ENCODE data around the gene PROP1.
A peak's percentile ranks its signal among the peaks of the same experiment; 100 is the strongest.
"Not testable (repeated sequence)": the region's sequence is repeated elsewhere in the genome, so short reads cannot be mapped to it uniquely, and the experiment has no call there.

Gene PROP1

DNA sequence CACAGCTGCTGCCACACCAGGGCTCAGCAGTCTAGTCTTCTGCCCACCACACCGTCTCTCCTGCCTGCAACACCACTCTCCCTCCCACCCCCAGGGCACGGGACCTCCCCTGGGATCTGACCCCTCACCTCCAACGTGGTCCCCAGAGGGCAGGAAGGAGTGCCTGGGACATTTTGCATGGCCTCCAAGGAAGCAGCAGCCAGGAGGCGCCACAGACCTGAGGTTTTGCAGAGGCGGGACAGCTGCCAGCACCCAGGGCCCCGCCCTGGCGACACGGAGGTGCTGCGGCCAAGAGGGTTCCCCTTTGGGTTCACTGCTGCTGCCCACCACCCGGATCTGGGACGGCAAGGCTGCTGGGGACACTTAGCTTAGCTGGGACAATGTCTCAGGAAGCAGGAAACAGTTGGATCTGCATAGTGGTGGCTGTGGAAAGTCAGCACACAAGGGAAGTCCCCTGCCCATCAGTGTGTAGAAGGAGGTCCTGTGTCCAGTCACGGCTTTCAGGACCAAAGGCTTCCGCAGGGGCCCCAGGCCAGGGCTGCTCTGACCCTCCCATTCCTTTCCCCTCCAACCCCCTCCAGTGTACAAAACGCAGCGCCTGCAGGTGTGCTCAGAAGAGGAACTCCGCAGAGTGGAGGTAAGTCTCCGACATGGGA lies 13.8 kb downstream of the PROP1 start:
- DNase-seq: no peak

DNA sequence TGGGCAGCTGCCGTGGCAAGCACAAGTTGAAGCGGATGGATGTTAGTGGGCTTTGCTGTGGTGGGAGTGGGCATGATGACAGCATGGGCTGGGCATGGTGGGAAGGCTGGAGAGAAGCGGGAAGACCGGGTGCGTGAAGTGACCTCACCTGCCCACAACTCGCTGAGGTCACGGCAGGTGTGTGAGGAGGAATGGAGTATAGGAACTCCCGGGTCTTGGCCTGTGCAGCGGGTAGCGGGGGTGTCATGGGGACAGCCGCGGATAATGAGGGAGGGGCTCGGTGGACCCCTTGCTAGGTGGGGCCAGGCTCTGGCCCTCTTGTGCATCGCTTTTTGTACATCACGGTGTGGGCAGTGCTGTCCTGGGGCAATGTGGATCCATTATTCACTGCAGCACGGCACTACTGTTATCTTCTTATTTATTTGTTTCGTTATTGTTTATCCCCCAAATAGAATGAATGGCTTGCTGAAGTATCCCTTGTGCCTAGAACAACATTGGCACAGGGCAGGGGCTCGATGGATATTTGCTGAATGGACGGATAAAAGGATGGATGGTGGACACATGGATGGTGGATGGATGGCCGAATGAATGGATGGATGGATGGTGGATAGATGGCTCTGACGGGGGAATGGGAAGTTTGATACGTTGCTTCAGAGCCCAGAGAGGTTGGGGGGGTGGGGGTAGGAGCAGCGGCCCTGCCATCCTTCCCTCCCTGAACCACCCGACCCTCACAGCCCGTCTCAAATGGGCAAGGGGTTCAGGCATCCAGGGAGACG lies 14.6 kb downstream of the PROP1 start:
- no peak for DNase-seq

DNA sequence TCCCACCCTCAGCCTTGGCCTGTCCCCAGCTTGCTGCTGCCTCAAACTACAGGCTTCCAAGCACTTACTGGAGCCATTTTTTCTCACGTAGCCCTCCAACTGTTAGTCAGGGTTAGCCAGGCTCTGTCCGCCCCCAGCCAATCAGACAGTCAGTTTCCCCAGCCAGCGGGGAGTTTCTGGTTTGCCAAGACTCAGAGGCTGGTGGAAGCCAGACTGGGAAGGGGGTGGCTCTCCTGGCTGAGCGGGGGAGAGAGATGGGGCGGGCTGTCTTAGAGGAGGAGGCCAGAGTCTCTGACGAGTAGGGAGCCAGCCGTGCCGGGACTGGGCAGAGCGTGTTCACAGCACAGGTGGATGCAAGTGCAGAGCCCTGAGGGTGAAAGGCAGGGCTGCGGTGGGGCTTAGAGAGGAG lies 15.3 kb downstream of the PROP1 start:
- DNase-seq: peak; percentile 52

DNA sequence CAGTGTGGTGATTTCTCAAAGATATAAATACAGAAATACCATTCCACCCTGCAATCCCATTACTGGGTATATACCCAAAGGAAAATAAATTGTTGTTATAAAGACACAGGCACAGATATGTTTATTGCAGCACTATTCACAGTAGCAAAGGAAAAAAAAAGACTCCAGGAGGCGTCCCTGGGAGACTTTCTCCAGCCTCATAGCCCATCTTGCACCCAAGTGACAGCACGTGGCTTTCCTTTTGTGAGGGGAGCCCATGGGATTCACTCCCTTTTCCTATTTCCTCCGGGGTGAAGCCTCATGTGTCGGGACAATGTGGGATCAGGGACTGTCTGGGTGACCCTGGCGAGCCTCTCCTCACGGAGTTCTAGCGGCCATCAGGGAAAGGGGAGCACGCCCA lies 18.4 kb downstream of the PROP1 start:
- DNase-seq: not testable (repeated sequence)

DNA sequence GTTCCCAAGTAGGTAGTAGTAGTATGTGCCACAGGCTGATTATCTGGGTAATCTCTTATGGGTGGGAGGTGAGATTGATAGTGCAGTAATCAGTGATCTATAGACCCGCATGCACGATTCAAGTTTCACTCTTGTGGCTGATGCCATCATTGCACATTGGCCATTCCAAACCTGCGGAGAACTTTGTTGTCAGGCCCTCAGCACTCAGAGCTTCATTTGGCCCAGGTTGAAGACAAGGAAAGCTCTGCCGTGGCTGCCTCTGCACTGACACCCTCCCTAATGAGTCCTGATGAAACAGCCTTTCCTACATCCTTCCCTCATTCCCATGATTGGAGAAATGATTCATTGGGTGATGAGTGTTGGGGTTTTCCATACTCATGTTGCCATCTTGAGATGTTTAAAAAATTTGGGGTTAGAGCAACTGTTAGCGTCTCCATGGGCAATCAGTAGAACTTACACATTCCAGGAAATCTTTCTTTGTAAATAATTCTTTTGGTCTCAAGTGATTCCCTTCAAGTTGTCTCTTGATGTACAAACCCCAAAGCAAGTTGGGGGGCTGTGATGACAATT lies 22.9 kb downstream of the PROP1 start:
- DNase-seq: no peak

DNA sequence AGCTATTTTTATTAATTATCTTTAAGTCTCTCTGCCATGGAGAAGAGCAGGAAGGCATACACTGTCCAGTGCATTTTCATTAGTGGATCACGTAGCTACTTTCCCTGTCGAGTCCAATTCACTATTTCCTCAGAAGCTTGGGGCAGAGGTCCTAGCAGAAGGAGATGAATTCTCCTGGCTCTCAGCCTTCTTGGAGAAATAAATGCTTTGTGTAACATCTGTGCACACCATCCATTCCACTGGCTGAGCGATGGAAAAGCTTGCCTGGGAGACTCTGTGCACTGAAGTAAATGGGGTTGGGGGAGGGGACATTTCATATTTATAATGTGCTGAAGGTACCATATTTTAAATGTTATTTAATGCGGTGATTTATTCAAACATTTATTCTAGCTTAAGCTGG lies 23.4 kb downstream of the PROP1 start:
- DNase-seq: no peak

DNA sequence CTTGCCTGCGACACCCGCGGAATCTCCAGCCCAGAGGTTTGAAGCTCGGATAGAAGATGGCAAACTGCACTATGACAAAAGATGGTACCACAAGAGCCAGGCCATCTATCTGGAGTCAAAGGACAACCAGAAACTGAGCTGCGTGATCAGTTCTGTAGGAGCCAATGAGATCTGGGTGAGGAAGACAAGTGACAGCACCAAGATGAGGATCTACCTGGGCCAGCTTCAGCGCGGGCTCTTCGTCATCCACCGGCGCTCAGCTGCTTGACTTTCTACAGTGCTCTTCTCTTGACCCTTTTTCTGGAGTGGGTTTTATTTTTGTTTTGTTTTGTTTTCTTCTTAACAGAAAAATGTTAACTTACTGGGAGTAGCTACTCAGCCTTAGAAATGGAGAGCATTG lies 24.0 kb downstream of the PROP1 start:
- DNase-seq: not testable (repeated sequence)

DNA sequence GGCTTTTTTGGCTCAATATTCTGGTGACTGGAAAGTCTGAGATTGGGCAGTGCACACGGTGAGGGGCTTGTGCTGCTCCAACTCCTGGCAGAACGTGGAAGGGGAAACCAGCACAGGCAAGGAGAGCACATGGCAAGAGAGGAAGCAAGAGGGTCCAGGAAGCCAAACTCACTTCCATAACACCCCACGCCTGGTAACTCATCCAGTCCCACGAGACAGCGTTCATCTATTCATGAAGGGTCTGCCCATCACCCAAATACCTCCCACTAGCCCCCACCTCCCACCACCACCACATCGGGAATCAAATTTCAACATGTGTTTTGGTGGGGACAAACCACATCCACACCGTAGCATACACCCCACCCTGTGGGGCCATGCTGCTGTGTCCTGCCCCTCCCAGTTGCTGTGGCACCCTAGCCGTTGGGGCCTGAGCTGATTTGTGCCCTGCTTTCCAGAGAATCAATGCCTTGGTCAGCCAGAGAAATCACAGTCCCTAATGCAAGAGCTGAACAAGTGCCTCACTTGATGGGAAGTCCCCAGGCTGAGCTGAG lies 27.3 kb downstream of the PROP1 start:
- DNase-seq: no peak

DNA sequence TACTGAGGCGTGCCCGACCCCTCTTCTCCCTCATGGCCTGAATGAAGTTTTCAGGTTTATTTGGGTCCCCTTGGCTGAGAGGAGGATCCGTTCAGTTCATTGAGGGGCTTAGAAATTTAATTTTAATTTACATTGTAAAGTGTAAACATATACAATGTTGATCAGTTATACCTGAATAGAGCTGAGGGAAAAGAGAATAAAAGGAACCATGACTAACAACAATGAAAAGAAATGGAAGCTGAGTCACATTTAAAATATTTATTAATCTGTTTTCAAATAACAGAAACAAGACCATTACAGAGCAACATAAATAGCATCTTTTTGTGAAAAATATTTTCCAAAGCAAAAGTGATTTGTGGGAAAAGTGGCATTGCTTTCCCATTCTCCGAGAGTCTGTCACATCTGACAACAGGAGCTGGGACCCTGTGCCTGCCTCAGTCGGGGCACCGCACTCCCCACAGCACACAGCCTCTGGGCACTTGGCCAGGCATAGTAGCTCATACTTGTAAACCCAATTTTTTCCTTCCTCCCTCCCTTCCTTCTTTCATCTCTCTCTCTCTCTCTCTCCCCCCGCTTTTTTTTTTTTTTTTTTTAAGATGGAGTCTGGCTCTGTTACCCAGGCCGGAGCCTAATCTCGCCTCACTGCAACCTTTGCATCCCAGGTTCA lies 28.7 kb downstream of the PROP1 start:
- DNase-seq: no peak

DNA sequence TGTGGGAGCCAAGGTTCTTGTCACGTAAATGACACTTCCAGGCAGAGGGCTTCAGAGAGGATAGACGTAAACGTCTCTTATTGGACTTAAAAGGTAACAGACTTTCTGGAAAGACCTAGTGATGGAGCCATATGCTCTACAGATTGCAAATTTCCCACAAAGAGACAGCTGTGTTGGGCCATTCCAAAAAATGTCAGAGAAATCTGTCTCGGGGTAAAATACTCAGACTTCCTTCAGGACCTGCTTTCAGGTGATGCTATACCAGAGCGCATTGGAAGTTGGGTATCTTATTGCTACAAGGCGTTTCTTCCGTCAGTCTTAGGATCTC lies 29.2 kb downstream of the PROP1 start:
- DNase-seq: no peak

DNA sequence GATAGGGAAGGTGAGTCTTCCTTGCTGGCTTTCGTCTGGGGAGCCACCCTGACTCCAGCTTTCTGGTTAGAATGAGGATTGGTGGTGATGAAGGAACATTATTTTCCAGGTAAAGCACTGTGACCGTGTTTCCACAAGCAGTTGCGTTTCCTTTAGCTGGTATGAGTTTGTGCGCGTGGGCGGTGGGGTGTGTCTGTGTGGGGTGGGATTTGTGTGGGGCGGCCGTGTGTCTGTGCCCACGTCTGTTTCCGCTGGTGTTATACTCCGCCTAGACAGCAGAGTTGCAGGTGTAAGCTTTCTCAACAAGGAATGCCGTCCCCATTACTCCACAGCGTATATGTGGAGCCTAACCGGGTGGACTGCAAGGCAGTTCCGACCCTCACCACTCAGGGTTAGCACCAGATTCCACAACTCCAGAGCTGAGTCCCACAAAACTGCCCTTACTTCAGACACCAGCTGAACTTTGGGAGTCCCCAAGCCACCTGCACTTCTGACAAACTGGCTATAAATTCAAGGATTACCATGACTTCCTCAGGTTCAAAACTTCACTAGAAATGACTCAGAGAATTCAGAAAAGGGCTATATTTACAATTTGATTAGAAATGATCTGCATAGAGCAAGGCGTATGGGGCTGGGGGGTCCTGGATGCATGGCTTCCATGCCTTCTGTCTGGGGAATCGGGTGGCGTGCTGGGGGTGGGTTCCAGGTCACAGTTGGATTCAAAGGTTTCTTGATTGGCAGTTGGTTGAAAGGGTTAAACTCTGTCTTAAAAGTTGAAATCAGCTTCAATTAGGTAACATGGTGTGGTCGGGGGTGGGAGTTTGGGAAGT lies 29.8 kb downstream of the PROP1 start:
- DNase-seq: no peak

DNA sequence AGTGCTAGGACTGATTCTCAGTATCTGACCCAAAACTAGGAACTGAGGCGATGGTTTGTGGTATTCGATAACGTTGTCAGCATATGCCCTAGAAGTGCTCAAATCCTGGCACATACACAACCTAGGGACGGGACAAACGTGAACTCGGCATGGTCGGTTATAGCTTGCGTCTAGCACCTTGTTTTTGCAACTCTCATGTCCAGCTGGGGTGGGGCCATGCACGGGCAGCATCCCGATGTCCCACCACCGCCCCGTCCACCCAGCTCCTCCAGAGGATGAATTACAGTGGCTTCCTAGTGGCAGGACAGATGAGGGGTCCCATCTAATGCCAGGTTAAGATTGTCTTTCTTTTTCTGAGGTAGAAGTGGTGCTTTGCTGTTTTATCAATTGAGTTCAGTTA lies 31.6 kb downstream of the PROP1 start:
- no peak for DNase-seq

DNA sequence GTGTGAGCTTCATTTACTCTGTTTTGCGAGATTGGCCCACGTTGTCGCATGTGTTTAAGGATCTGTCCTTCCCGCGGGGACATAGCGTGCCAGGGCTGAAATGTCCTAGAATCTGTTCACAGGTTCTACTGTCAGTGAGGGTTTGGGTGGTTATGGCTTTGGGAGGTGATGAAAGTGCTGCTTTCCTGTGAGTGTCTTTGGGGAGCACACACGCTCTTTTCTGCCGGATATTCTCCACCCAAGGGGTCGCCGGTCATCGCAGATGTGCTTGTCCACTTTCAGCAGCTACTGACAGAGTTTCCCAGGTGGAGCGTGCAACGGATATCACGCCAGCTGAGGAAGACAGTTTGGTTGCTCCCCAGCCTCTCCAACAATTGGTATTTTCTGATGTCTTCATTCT lies 32.1 kb downstream of the PROP1 start:
- no peak for DNase-seq

DNA sequence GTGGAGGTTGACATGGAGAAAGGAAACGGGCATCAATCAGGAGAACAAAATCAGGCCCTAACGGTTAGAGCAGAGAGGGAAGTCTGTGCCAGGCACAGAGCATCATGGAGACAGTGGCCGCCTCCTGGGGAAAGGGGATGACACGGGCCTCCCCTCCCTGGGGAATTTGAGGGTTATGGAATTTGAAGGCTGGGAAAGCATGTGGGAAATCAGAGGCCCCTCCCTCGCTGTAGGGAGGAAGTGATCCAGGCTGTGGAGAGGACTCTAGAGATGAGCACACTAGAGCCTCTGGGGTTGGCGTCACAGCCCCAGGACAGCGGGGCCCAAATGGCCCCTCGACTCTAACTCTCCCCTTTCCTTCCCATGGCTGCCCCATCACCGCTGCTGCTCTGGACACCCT lies 36.7 kb downstream of the PROP1 start:
- DNase-seq: no peak

DNA sequence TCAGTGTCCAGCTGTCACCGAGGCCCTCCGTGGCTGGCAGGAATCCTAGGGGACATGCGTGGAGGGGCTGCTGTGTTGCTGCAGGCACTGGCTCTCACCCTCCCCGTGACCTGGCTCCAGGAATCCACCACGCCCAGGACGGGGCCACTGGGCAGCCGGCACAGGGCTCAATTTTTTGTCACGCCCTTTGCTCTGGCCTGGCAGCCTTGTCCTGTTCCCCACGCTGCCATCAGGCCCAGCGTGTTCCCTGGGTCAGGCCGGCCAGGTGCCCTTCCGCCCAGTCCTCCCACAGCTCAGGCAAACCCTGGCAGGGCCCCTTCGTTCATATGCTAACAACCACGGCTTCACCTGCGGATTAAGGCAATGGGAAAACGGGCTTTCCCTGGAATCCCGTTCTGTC lies 37.3 kb downstream of the PROP1 start:
- no peak for DNase-seq

DNA sequence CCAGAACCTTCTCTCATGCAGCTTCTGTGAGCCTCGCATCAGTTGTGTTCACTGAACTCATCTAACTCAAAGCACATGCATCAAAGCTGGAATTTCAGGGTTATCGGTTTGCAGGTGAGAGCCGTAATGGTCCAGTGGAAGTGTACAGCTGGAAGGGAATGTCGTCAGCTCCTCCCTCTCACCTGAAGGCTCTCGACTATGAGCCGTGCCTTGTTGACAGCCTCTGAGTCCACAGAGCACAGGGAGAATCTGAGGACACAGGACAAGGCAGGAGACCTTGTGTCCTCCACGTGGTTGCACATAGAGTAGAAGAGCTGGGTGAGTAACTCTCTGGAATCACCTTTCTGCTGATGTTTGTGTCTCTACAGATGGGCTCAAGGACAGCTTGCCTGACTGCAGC lies 38.8 kb downstream of the PROP1 start:
- no peak for DNase-seq

DNA sequence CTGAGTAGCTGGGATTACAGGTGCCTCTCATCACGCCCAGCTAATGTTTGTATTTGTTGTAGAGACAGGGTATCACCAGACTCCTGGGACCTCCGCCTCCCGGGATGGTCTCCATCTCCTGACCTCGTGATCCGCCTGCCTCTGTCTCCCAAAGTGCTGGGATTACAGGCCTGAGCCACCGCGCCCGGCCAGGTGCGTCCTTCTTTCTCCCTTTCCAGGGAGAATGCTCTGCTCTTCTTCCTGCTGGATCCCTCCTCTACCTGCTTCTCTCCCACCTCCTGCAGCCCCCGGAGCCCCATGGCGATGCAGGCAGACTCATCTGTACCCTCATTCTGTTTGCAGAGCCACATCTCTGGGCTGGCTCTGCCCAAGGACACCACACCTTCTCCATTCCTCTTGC lies 42.9 kb downstream of the PROP1 start:
- not testable (repeated sequence) for DNase-seq

DNA sequence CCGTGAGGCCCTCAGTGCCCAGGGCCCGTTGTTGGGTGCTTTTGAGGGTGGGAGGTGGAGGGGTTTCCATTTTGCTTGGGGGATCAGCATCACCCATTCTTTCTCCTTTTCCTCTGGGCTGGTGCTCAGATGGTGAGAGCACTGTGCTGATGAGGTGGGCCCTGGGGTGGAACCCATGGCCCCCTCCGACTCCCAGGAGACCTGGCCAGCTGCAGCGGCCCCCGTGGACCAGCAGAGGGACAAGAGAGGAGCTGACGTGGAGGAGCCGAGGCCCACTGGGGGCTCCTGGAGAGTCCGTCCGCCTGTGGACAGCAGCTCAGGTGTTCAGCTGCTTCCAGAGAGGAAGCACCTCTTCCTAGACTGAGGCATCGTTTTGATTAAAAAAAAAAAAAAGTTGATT lies 46.4 kb downstream of the PROP1 start:
- DNase-seq: not testable (repeated sequence)

DNA sequence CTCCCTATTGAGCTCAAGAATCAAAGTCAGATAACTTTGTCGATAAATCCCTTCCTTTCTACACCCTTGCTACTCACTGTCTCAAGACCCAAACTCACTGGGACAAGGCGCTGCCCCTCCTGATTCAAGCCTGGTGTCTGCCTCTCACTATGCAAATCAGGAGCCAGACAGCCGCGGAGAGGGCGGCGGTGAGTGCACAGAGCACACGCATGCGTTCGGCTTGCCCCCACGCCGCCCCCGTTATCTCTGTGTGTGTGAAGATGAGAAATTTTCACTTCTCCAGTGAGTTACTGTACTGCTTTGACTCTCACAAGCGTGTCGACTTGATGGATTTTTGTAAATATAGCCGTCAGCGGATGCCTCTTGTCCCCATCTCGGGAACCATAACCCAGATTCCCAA lies 47.0 kb downstream of the PROP1 start:
- not testable (repeated sequence) for DNase-seq

DNA sequence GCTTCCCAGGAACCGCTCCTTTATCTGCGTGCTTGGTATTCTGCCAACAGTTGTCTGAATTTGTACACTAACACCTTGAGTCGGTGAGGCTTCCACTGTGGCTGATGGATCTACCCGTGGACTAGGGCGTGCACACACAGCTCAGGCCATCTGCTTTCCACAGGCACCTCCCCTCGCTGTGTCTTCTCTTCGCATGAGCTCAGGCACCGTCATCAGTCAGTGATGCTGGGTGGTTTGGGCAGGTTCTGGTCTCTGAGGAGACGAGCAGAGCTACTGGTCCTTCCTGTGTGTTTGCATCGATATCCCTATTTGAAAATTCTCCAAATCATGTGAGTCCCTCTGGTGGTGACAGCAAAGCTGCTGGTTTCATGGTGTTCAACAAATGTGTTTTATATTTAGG lies 48.1 kb downstream of the PROP1 start:
- DNase-seq: not testable (repeated sequence)

DNA sequence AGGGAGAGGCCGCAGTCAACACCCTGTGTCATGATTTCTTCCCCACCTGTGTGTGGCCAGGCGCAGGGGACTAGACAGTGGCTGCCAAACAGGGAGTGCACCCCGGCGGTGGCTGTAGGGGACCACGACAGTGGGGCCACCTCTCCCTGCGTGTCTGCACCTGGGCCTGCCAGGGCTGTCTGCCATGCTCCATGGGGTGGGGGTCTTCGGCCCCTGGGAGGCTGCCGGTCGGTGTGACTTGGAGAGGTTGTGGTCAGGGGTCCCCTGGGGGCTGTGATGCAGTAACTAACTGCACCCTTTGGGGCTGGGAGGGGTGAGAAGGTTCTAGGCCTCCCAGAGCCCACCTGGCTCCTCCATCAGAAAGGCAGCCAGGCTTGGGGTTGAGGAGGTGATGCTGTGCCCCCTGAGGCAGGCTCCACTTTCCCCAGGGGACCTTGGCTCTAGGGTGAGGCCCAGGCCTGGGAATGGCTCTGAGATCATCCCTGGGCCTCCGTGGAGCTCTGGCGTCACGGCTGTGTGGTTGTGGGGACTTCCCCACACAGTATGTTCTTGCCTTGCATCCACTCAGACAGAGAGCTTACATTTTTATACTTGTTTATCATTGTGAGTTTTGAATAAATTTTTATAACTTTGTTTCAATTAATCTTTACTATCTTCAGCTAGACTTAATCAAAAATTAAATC lies 50.3 kb downstream of the PROP1 start:
- not testable (repeated sequence) for DNase-seq

DNA sequence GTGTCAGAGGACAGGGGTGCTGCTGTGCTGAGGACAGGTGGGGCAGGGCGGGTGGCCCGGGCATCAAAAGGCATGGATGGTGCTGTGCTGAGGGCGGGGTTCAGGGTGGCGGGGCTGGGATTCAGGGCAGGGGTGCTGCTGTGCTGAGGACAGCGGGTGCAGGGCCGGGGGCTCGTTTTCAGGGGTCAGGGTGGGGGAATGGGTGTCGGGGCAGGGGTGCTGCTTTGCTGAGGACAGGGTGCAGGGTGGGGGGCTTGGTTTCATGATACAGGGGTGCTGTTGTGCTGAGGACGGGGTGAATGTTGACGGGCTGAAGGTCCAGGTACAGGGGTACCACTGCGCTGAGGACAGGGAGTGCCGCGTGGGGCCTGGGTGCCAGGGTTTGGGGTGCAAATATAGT lies 50.9 kb downstream of the PROP1 start:
- DNase-seq: not testable (repeated sequence)

All from left hindlimb (tissue), 1 donor.